Prostate gland (tissue), 2 donors: Measurements from ENCODE around the gene CCSER1. TPM values are rescaled to one million over a fixed set of nuclear protein-coding genes. Genes with fewer than 3 reads are reported as not detected.

Experiments used
- DNase-seq: peaks from one replicate; pipeline ENCODE4 v3.0.0-alpha.2; 2019; ENCODE audit warnings: low spot score
- H3K27ac ChIP-seq, 2 donors: fragments of 200-600 bp; sonication (generic); 2 replicates each; pipeline ENCODE4 v1.5.1; 2017 to 2019
- H3K27me3 ChIP-seq: fragments of 200-600 bp; sonication (generic); replicated peaks from 2 replicates; pipeline ENCODE4 v1.5.1; 2019; ENCODE audit not compliant: insufficient read depth
- H3K36me3 ChIP-seq, 2 donors: fragments of 200-600 bp; sonication (generic); 1 replicate in 1 of 2; 2 replicates in 1 of 2; pipeline versions ENCODE4 v1.5.1 to v1.8.1; 2017 to 2019
- H3K4me1 ChIP-seq: fragments of 200-600 bp; sonication (generic); replicated peaks from 2 replicates; pipeline ENCODE4 v1.5.1; 2019
- H3K4me3 ChIP-seq, 2 donors: fragments of 200-600 bp; sonication (generic); 2 replicates each; pipeline ENCODE4 v1.5.1; 2017 to 2019
- H3K9me3 ChIP-seq: fragments of 200-600 bp; sonication (generic); 2 replicates; pipeline ENCODE4 v1.5.1; 2017
- POLR2A ChIP-seq: fragments of 450-650 bp; IDR thresholded peaks from one replicate; pipeline ENCODE4 v1.6.1; 2016; ENCODE audit warnings: antibody characterized with exemption, mild to moderate bottlenecking
- POLR2AphosphoS5 ChIP-seq: sonication (generic); formaldehyde crosslinking; IDR thresholded peaks from one replicate; pipeline ENCODE4 v1.6.1; 2017; ENCODE audit warnings: antibody characterized with exemption
- WGBS: methylation state at CpG from one replicate; pipeline ENCODE4 v1.1.5; 2018; 5-methylcytosine and 5-hydroxymethylcytosine counted together
- intact Hi-C: fragments of 100-400 bp; cut with DNase I; formaldehyde crosslinking; loops from one replicate; pipeline ENCODE4 v1.14.2; 2022
- total RNA-seq, 2 donors: library from RNA; depleted of rRNA; stranded (reverse); fragments of >200 nt; gene quantifications; one replicate each; pipeline ENCODE4 v1.1.0, GENCODE V29; 2016
- TF ChIP-seq, protein P1 (sequence below), 4 experiments: fragments of 200-600 bp in 2 of 4; fragments of 450-650 bp in 2 of 4; sonication (generic) in 2 of 4; IDR thresholded peaks; 1 replicate in 3 of 4; 2 replicates in 1 of 4; pipeline ENCODE4 v1.5.1; 2016 to 2019; ENCODE audit warnings: antibody characterized with exemption in 4 of 4, mild to moderate bottlenecking in 2 of 4, moderate library complexity in 2 of 4

Gene CCSER1
- total RNA-seq, 2 donors from 2014 or later = 11.9 to 32.2 TPM

GRCh38 chr4:90958256-90958895 lies 831.2 kb downstream of the CCSER1 start:
- H3K4me1 ChIP-seq = peaks cover 2% of the 10 kb centered on the region
- WGBS = 9% methylated on average over 3 of the region's 3 CpGs
- no peak overlapping the region for H3K4me3 ChIP-seq
- no peaks in the 10 kb centered on the region for H3K36me3 ChIP-seq
- peak; percentile 36 for DNase-seq
- intact Hi-C loops = no loop called here
- TF ChIP-seq POLR2AphosphoS5 = peak; percentile 55
- TF ChIP-seq, protein P1, sequence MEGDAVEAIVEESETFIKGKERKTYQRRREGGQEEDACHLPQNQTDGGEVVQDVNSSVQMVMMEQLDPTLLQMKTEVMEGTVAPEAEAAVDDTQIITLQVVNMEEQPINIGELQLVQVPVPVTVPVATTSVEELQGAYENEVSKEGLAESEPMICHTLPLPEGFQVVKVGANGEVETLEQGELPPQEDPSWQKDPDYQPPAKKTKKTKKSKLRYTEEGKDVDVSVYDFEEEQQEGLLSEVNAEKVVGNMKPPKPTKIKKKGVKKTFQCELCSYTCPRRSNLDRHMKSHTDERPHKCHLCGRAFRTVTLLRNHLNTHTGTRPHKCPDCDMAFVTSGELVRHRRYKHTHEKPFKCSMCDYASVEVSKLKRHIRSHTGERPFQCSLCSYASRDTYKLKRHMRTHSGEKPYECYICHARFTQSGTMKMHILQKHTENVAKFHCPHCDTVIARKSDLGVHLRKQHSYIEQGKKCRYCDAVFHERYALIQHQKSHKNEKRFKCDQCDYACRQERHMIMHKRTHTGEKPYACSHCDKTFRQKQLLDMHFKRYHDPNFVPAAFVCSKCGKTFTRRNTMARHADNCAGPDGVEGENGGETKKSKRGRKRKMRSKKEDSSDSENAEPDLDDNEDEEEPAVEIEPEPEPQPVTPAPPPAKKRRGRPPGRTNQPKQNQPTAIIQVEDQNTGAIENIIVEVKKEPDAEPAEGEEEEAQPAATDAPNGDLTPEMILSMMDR (IDR thresholded peaks at IDR 0.05) = no peak
- no peaks in the 10 kb centered on the region for H3K9me3 ChIP-seq
- no peak overlapping the region for H3K27ac ChIP-seq
- no peaks in the 10 kb centered on the region for H3K27me3 ChIP-seq

- no peaks in the 10 kb centered on the region for H3K36me3 ChIP-seq
- DNase-seq = no peak
- peaks cover 2% of the 10 kb centered on the region for H3K4me1 ChIP-seq
- H3K27ac ChIP-seq = no peak overlapping the region
- no peaks in the 10 kb centered on the region for H3K9me3 ChIP-seq
- no peaks in the 10 kb centered on the region for H3K27me3 ChIP-seq
- 97% methylated on average over 3 of the region's 3 CpGs for WGBS
- TF ChIP-seq POLR2AphosphoS5 = no peak
- TF ChIP-seq POLR2A = no peak
- TF ChIP-seq, protein P1 (IDR thresholded peaks at IDR 0.05) = no peak
- H3K4me3 ChIP-seq = no peak overlapping the region
- intact Hi-C loops = no loop called here
Measured at GRCh38 chr4:90960433-90960832, 833.2 kb downstream of the CCSER1 start.

GRCh38 chr4:90960840-90961239 lies 833.6 kb downstream of the CCSER1 start:
- H3K36me3 ChIP-seq = no peaks in the 10 kb centered on the region
- no peak overlapping the region for H3K4me3 ChIP-seq
- TF ChIP-seq POLR2AphosphoS5 (no peak), POLR2A (no peak)
- TF ChIP-seq, protein P1 (IDR thresholded peaks at IDR 0.05) = no peak
- 93% methylated on average over 1 of the region's 1 CpG for WGBS
- no peak for DNase-seq
- peaks cover 2% of the 10 kb centered on the region for H3K4me1 ChIP-seq
- H3K27ac ChIP-seq = no peak overlapping the region
- no peaks in the 10 kb centered on the region for H3K9me3 ChIP-seq
- intact Hi-C loops = no loop called here
- H3K27me3 ChIP-seq = no peaks in the 10 kb centered on the region

GRCh38 chr4:90970021-90970420 lies 842.8 kb downstream of the CCSER1 start:
- H3K27me3 ChIP-seq = no peaks in the 10 kb centered on the region
- no peaks in the 10 kb centered on the region for H3K9me3 ChIP-seq
- no peaks in the 10 kb centered on the region for H3K36me3 ChIP-seq
- WGBS = 89% methylated on average over 2 of the region's 2 CpGs
- H3K4me1 ChIP-seq = no peaks in the 10 kb centered on the region
- H3K27ac ChIP-seq = no peak overlapping the region
- TF ChIP-seq POLR2AphosphoS5 (no peak), POLR2A (no peak)
- TF ChIP-seq, protein P1 (IDR thresholded peaks at IDR 0.05) = no peak
- intact Hi-C loops = no loop called here
- H3K4me3 ChIP-seq = no peak overlapping the region
- no peak for DNase-seq

DNA sequence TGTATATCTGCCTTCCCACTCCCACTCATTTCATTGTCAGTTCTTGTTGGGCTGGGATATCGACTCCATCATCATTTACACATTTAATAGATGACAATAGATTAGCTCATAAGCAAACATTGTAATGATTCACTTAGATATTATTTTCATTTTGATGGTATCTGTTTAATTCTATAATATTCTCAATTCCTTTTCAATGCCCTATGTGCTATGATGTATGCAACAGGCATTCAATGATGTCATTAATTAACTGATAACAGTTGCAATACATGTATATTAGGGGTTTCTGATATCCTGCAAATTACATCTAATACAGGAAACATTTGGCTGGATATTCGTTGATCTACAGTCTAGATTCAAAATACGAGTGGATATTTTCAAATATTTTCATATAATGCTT lies 850.5 kb downstream of the CCSER1 start:
- Histone ChIP-seq H3K27me3 (no peaks in the 10 kb centered on the region), H3K4me3 (no peak overlapping the region), H3K4me1 (no peaks in the 10 kb centered on the region), H3K9me3 (no peaks in the 10 kb centered on the region), H3K27ac (no peak overlapping the region), H3K36me3 (no peaks in the 10 kb centered on the region)
- intact Hi-C loops = no loop called here
- DNase-seq = no peak
- TF ChIP-seq, protein P1 (IDR thresholded peaks at IDR 0.05) = no peak
- TF ChIP-seq POLR2AphosphoS5 (no peak), POLR2A (no peak)
- 83% methylated on average over 3 of the region's 3 CpGs for WGBS
